ENCODE measurements around the gene PP2D1. TPM values are rescaled to one million over a fixed set of nuclear protein-coding genes. Genes with fewer than 3 reads are reported as not detected.
A peak's percentile ranks its signal among the peaks of the same experiment; 100 is the strongest.
"Not testable (repeated sequence)": the region's sequence is repeated elsewhere in the genome, so short reads cannot be mapped to it uniquely, and the experiment has no call there.

Gene PP2D1
- total RNA-seq, 1 donor from 2014 or later: not detected

DNA sequence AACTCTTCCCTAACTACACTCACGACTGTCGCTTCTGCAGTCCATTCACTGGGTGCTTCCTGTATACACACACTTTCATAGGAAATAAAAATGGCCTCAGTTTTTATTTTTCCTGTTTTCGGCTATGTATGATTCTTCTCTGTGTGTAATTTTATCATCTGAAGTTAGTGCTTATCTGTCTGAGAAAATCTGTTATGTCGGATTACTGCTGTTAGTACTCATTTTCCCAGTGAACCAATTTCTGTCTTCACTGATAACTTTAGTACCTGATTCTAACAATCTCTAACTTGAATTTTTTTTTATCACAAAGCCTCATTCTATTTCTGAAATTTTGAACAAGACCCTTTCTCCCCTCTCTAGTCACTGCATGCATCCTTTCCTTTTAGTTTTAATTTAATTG, 44.3 kb downstream of the PP2D1 start:
- no peak for DNase-seq (ENCODE audit: low spot score)

DNA sequence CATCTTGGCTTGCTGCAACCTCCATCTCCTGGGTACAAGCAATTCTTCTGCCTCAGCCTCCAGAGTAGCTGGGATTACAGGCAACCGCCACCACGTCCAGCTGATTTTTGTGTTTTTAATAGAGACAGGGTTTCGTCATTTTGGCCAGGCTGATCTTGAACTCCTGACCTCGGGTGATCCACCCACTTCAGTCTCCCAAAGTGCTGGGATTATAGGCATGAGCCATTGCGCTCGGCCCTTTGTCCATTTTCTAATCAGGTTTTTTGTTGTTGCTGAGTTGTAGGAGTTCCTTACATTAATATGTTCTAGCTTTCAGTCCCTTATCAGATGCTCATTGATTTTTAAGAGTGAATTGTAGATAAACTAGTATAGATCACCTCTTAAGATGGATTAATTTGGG, 44.9 kb downstream of the PP2D1 start:
- no peak for DNase-seq (ENCODE audit: low spot score)

DNA sequence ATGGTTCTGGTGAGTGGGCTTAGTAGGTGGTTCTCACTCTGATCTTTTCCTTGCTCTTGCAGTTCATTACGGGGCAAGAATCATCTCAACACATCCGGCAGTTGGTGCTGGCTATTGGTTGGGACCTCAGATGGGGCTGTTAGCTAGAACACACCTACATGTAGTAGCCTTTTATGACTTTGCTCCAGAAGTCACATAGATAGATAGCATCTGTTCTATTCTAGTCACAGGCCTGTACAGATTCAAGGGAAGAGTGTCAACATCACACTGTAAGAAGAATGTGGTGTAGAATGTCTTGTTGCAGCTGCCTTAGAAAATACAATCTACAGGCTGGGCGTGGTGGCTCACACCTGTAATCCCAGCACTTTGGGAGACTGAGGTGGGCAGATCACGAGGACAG, 50.1 kb downstream of the PP2D1 start:
- no peak for DNase-seq (ENCODE audit: low spot score)

DNA sequence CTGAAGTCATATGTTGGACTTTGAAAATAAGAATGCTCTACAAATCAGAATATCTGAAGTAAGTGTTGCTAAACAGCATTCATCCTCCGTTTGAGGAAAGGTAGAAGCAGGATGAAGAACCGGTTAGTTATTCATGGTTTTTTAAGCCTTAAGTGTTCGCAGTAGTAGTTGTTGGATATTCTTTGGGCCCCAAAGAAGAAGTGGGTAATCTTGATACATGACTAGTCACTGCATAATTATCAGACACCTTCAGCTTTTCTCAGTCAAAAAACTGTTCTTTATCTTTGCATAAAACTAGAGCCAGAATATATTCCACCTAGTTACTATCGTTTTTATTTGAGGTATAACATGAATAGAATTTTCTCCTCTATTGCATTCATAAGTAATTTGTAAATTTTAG, 51.4 kb downstream of the PP2D1 start:
- no peak for DNase-seq (ENCODE audit: low spot score)

DNA sequence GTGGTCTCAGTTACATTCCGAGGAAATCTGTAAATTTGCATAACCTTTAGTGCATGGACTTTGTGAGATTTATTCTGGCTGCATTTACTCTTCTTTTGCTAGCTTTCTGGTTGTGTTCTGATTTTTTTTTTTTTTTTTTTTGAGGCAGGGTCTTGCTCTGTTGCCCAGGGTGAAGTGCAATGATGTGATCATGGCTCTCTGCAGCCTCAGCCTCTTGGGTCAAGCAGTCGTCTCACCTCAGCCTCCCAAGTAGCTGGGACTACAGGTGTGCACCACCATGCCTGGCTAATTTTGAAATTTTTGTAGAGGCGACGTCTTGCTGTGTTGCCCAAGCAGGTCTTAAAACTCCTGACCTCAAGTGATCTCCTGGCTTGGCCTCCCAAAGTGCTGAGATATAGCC, 52.6 kb downstream of the PP2D1 start:
- no peak for DNase-seq (ENCODE audit: low spot score)

DNA sequence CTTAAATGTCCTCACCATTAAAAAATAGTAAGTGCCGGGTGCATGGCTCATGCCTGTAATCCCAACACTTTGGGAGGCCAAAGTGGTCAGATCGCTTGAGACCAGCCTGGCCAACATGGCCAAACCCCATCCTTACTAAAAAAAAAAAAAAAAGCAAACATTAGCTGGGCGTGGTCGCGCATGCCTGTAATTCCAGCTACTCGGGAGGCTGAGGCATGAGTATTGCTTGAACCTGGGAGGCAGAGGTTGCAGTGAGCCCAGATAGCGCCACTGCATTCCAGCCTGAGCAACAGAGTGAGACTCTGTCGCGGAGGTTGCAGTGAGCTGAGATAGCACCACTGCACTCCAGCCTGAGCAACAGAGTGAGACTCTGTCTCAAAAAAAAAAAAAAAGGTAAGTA, 54.7 kb downstream of the PP2D1 start:
- DNase-seq (ENCODE audit: low spot score): not testable (repeated sequence)

DNA sequence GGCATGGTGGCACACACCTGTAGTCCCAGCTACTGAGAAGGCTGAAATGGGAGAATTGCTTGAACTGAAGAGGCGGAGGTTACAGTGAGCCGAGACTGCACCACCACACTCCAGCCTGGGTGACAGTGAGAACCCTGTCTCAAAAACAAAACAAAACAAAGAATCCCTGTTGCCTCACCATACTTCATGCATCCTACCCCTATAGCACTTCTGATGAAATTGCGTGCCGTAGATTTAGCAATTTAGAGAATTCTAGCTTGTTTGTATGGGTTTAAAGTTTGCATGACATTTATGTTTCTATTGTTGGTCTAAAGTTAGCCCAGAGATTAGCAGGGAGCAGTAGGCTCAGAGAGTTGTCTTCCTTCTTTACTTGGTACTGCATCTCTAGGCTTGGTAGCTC, 57.4 kb downstream of the PP2D1 start:
- no peak for DNase-seq (ENCODE audit: low spot score)

DNA sequence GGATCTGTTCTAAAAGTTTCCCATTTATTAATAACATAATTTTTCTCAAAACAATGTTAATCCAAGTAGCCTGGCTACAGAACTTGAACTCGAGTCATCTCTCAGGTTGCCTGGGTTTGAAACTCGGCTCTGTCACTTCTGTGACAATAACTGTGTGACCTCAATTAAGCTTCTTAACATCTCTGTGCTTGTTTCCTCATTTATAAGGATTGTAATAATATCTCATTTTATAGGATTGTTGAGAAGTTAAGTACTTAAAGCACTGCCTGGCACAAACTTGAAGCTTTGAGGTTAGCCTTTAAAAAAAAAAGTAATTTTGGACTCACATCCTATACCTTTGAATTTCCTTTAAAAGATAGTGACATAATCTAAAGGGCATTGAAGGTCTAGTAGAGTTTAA, 61.7 kb downstream of the PP2D1 start:
- no peak for DNase-seq (ENCODE audit: low spot score)

DNA sequence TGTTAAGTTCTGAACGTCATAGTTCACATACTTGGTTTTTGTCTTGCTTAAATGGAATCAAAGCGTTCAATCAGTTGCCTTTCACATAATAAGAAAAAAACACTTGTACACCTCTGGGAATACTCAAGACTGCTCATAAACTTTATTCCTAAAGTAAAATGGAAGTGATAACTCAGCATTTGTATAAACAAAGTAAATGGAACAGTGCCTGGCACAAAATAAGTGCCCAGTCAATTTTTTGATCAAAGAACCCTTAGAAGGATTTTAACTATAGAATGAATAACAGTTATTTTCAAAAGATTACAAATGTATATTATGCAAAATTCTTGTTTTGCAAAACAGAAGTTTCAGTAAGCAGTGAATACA, 63.9 kb downstream of the PP2D1 start:
- DNase-seq (ENCODE audit: low spot score): no peak

DNA sequence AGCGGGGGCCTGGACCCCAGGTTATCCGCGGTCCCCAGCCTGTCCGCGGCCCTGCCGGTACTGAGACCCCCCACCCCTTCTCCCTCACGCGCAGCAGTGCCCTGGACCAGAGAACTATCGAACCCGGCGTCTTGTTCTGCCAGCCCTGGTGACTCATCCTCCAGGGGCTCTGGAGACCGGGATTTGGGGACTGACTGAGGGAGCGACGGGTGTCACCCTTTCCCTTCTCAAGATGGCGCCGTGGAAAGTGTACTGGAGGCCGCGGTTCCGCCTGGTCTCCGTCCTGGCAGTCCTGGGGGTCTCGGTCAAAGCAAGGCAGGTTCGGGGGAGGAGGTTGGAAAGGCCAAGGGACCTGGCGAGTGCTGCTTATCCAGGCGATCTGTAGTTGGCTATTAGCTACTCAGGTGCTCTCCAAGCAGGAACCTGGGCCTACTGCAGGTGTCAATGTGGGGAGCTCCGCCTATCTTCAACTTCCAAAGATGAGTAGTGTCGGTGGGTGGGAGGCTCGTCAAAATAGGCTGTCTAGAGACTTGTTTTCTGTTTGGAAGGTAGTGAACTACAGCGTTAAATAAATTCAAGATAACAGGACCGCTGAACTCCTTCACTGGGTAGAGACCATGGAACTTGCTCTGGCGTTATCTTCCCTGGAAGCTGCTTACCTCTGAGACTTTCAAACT, 64.4 kb downstream of the PP2D1 start:
- DNase-seq (ENCODE audit: low spot score): peak; percentile 29

DNA sequence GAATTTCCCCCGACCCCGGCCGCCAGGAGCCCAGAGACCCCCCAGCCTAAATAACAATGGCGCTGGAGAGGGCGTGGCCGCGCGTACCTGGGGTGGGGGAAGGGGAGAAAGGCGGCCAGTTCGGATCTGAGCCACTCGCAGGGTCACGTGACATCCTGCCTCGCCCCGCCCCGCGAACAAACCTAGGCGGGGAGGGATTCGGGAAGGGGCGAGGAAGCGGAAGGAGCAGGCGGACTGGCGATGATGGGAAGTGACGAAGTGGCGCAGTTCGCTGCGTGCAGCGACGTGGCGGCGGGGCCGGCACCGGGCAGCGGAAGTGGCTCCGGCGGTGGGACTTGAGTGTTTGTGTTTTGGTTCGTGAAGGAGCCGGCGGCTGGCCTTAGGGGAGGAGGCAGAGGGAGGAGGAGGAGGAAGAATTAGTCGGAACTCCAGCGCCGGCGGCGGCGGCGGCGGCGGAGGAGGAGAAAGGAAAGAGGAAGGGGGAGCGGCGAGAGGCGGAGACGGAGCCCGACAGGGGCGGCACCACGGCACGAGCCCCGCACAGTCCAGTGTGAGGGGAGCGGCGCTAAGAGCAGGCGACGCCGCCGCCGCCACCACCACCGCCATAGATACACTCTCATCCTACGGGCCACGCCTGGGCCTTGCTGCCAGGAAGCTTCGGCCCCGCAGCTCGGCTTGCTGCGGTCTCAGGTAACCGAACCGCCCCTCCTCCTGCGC, 65.1 kb downstream of the PP2D1 start, which contains the start of gene RAB5A:
Gene RAB5A, plus strand, starts transcription at position 266 of the 717 bp plus-strand sequence. CDS start 3,802 bp downstream, outside the sequence.
- DNase-seq (ENCODE audit: low spot score): peak; percentile 98

DNA sequence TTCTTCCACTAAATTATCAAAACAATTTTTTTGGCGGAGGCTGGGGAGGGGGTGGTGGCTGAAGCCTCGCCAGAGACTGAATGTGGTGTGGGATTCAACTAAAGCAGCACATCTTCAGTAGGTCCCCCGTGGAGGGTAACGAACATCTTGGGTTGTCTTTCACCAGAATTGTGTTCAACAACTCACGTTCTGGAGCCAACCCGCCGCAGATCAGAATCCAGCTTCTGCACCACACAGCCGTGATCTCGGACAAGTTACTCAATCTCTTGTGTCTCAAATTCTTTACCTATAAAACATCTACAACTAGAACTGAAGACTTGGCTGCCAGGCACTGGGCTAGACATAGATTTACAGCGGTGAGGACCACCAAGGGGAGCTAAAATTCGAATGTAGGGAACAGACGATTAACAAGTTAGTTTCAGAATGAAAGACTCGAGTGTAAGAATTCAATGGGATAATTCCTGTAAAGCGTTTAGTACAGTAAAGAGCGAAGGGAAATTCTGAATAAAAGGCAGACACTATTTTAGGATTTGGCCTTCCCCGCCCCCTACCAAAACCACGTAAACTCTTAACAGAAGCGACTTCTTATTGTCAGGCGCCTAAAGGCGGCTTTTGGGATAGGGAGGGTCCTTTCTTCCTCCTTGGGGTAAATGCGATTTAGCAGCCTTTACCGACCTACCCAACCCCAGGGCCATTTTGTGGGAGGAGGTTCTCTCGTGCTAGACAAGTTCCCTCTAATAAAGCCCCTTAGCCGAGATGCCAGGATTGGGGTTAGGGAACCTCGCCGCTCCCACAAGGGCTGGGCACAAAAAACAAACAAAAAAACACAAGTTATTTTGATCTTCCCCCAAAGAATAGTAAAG, 65.9 kb downstream of the PP2D1 start:
- peak; percentile 14 for DNase-seq (ENCODE audit: low spot score)

DNA sequence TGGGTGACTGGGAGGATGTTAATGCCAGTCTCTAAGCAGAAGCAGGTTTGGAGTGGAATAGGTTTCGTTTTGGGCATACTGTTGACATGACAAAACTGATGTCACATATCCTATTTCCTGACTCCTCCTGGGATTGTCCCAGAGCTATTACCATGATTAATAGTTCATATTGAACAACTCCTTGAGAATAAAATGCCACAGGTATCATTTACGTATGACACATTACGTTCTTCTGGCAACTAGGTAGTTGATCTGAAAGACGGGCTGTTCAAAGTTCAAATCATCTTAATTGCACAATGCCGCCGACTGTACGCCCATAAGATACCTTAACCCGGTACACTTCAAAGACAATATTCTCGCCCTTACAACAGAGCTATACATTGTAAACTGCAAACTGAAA, 66.5 kb downstream of the PP2D1 start:
- no peak for DNase-seq (ENCODE audit: low spot score)

DNA sequence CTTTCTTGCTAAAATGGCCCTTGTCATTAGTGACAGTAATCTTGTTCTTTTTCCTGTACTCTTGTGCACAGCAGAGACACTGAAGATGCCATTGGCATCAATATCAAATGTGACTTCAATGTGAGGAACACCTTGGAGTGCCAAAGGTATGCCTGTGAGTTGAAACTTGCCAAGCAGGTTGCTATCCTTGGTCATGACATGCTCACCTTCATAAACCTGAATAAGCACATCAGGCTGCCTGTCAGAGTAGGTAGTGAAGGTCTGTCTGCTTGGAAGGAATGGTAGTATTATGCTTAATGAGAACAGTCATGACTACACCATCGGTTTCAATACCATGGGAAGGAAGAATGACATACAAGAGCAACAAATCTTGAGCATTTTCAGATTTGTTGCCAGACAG, 71.4 kb downstream of the PP2D1 start:
- no peak for DNase-seq (ENCODE audit: low spot score)

DNA sequence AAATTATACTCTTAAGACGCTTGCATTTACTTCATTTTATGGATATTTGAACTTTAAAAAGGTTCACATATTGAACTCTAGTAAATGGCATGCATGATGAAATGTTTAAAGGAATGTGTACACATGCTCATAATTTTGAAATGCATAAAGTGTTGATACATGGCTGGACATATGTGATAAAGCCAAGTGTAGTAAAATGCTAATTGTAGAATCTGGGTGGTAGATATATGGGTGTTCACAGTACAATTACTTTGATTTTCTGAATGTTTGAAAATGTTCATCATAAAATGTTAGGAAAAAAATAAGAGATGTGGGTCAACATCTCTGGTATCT, 73.8 kb downstream of the PP2D1 start:
- no peak for DNase-seq (ENCODE audit: low spot score)

DNA sequence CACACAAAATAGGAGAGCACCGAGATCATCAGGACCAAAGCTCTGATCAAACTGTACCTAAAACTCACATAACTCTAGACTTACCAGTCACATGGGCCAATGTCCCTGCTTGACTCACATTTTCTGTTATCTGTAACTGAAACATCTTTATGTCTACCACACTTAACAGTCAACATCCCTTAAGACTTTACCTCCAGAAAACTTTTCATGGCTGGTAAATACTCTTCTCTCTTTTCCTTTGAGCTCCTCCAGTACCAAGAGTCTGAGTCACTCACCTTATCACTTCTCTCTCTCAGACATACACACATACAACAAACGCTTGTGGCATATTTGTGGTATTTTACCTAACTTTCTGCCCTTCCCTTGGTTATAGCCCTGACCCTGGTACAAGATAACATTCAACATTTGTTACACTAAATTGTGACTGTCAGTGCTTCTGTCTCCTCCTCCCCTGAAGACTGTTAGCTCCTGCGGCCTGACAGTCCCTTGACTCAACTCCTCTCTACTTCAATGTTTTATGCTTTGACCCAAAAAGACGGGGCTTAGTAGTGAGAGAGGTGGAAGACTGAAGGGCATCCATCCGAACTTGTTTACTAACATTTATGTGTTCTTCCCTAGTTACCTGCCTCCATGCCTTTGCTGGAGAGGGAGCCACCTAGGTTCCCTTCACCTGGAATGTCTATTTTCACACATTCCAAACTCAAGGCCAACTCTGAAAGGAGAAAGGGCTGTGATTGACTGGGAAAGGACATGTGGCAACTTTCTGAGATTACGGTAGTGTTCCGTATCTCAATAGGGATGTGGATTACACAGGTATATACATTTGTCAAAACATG, 74.4 kb downstream of the PP2D1 start:
- DNase-seq (ENCODE audit: low spot score): no peak

Other genes with a start within 250 kb of the PP2D1 start
- 0.75 TPM for gene EFHB, start 78.0 kb downstream of the PP2D1 start, total RNA-seq
- 53.6 TPM for gene RAB5A, start 65.2 kb downstream of the PP2D1 start, total RNA-seq
- 16.8 TPM for gene KAT2B, start 28.2 kb upstream of the PP2D1 start, total RNA-seq
- gene SGO1, start 173.9 kb upstream of the PP2D1 start, total RNA-seq: 0.83 TPM

All from mucosa of gallbladder (tissue), 1 donor.